OCI-LY1 (cell line): Measurements from ENCODE around the gene AHSA1.

Experiments used
- CTCF ChIP-seq: fragments of 200-600 bp; sonication (generic), shearing (Covaris generic); IDR thresholded peaks from 2 replicates; pipeline ENCODE4 v1.5.1; 2017; ENCODE audit warnings: mild to moderate bottlenecking, antibody characterized with exemption, low read length, moderate library complexity, mixed read lengths
- EZH2 ChIP-seq: fragments of 200-600 bp; sonication (generic), shearing (Covaris generic); IDR thresholded peaks from 2 replicates; pipeline ENCODE4 v1.8.0; 2017; ENCODE audit warnings: borderline replicate concordance, mixed run types, mild to moderate bottlenecking, antibody characterized with exemption, low read length, moderate library complexity, mixed read lengths

- TF ChIP-seq CTCF (no peak), EZH2 (no peak)
Observed at GRCh38 chr14:77424862-77425261, 33.0 kb upstream of the AHSA1 start.
